GM23338 (cell line): ENCODE results near the gene SNX10. TPM values are rescaled to one million over a fixed set of nuclear protein-coding genes. Genes with fewer than 3 reads are reported as not detected.

Source experiments
- ATAC-seq: fragments of 200-7000 bp; cut with Tn5 transposase; 3 replicates; pipeline ENCODE4 v1.9.1; 2020
- DNase-seq: peaks from one replicate; pipeline ENCODE4 v3.0.0-alpha.2; 2015; ENCODE audit warnings: low spot score
- H2AFZ ChIP-seq: fragments of 200-600 bp; sonication (generic); 2 replicates; pipeline ENCODE4 v1.8.0; 2016; ENCODE audit warnings: antibody characterized with exemption, mild to moderate bottlenecking, moderate library complexity
- H3F3A ChIP-seq: fragments of 200-600 bp; sonication (generic); replicated peaks from 2 replicates; pipeline ENCODE4 v1.8.0; 2017; ENCODE audit warnings: antibody characterized with exemption, mixed run types, low read depth
- H3K27ac ChIP-seq: fragments of 200-600 bp; sonication (generic); 2 replicates; pipeline ENCODE4 v1.6.1; 2016; ENCODE audit warnings: low read depth
- H3K27me3 ChIP-seq: fragments of 200-600 bp; sonication (generic); 2 replicates; pipeline ENCODE4 v1.8.0; 2016; ENCODE audit warnings: mild to moderate bottlenecking, mixed run types, moderate library complexity; ENCODE audit not compliant: insufficient read depth
- H3K36me3 ChIP-seq: fragments of 200-600 bp; sonication (generic); 2 replicates; pipeline ENCODE4 v1.8.0; 2016; ENCODE audit warnings: mild to moderate bottlenecking; ENCODE audit not compliant: insufficient read depth
- H3K4me1 ChIP-seq: fragments of 200-600 bp; sonication (generic); 2 replicates; pipeline ENCODE4 v1.8.0; 2016; ENCODE audit warnings: mild to moderate bottlenecking, moderate library complexity; ENCODE audit not compliant: insufficient read depth
- H3K4me2 ChIP-seq: fragments of 200-600 bp; sonication (generic); 2 replicates; pipeline ENCODE4 v1.7.1; 2017; ENCODE audit warnings: mixed run types
- H3K4me3 ChIP-seq: fragments of 200-600 bp; sonication (generic); 2 replicates; pipeline ENCODE4 v1.6.1; 2016; ENCODE audit warnings: mixed run types
- H3K79me2 ChIP-seq: fragments of 200-600 bp; sonication (generic); replicated peaks from 2 replicates; pipeline ENCODE4 v1.8.0; 2017; ENCODE audit warnings: mild to moderate bottlenecking; ENCODE audit not compliant: insufficient read depth
- H3K9me2 ChIP-seq: fragments of 200-600 bp; sonication (generic); 2 replicates; pipeline ENCODE4 v1.8.0; 2017; ENCODE audit not compliant: insufficient read depth
- H4K20me1 ChIP-seq: fragments of 200-600 bp; sonication (generic); replicated peaks from 2 replicates; pipeline ENCODE4 v1.8.0; 2017; ENCODE audit warnings: mild to moderate bottlenecking; ENCODE audit not compliant: insufficient read depth
- H3K27ac Mint-ChIP-seq: 2 replicates; pipeline ENCODE4 v1.8.0; 2020; ENCODE audit warnings: inconsistent platforms, mild to moderate bottlenecking, moderate library complexity, mixed read lengths
- H3K27me3 Mint-ChIP-seq: 3 replicates; pipeline ENCODE4 v1.8.0; 2022; ENCODE audit warnings: low read depth, mild to moderate bottlenecking, moderate library complexity, mixed read lengths, inconsistent platforms; ENCODE audit not compliant: insufficient read depth, poor library complexity
- H3K36me3 Mint-ChIP-seq: 3 replicates; pipeline ENCODE4 v1.8.0; 2021; ENCODE audit warnings: low read depth, mild to moderate bottlenecking, inconsistent platforms, moderate library complexity, mixed read lengths
- H3K4me1 Mint-ChIP-seq: 3 replicates; pipeline ENCODE4 v1.8.0; 2020; ENCODE audit warnings: mild to moderate bottlenecking, inconsistent platforms, mixed read lengths
- H3K4me3 Mint-ChIP-seq: 3 replicates; pipeline ENCODE4 v1.8.0; 2021; ENCODE audit warnings: moderate library complexity, mild to moderate bottlenecking, inconsistent platforms, mixed read lengths
- H3K9me3 Mint-ChIP-seq: 3 replicates; pipeline ENCODE4 v1.8.0; 2020; ENCODE audit warnings: moderate library complexity, mild to moderate bottlenecking, inconsistent platforms, mixed read lengths
- CREB1 ChIP-seq: fragments of 250-450 bp; sonication (Bioruptor Pico); IDR thresholded peaks from 2 replicates; pipeline ENCODE4 v1.5.0; 2020; ENCODE audit warnings: low read depth, mild to moderate bottlenecking, moderate library complexity
- EZH2 ChIP-seq: fragments of 200-600 bp; sonication (generic); IDR thresholded peaks from one replicate; pipeline ENCODE4 v1.8.0; 2017; ENCODE audit warnings: antibody characterized with exemption, mild to moderate bottlenecking, low read depth; ENCODE audit not compliant: unreplicated experiment
- EZH2phosphoT487 ChIP-seq: fragments of 200-600 bp; sonication (generic); IDR thresholded peaks from one replicate; pipeline ENCODE4 v1.8.1; 2018; ENCODE audit warnings: antibody characterized with exemption; ENCODE audit not compliant: unreplicated experiment
- JUNB ChIP-seq: IDR thresholded peaks from one replicate; pipeline ENCODE4 v1.6.1; 2016; ENCODE audit warnings: antibody characterized with exemption; ENCODE audit not compliant: unreplicated experiment
- ZNF114 ChIP-seq: fragments of 250-450 bp; sonication (Bioruptor Pico); IDR thresholded peaks from 2 replicates; pipeline ENCODE4 v1.5.0; 2020; ENCODE audit warnings: mild to moderate bottlenecking, moderate library complexity
- ZNF462 ChIP-seq: fragments of 250-450 bp; sonication (Bioruptor Pico); IDR thresholded peaks from 2 replicates; pipeline ENCODE4 v1.5.0; 2020; ENCODE audit warnings: mild to moderate bottlenecking, moderate library complexity
- polyA plus RNA-seq: library from polyadenylated mRNA; unstranded; fragments of >200 nt; fragmentation: Nextera tagmentation; extraction: Ambion mirVana; gene quantifications from 2 replicates; pipeline ENCODE4 v1.2.1, GENCODE V29; 2016
- total RNA-seq: library from RNA; depleted of rRNA; stranded (reverse); fragments of >200 nt; shearing (Covaris generic); gene quantifications from 2 replicates; pipeline ENCODE4 v1.2.3, GENCODE V29; 2014
- TF ChIP-seq, protein P1 (sequence below): IDR thresholded peaks from 2 replicates; pipeline ENCODE4 v1.6.1; 2016; ENCODE audit warnings: antibody characterized with exemption

Gene SNX10
- total and polyA plus RNA-seq, 2 experiments from 2014 or later = 15.8 to 17.8 TPM

GRCh38 chr7:26372249-26372648, 80.6 kb downstream of the SNX10 start (continued):
- TF ChIP-seq, protein P1, sequence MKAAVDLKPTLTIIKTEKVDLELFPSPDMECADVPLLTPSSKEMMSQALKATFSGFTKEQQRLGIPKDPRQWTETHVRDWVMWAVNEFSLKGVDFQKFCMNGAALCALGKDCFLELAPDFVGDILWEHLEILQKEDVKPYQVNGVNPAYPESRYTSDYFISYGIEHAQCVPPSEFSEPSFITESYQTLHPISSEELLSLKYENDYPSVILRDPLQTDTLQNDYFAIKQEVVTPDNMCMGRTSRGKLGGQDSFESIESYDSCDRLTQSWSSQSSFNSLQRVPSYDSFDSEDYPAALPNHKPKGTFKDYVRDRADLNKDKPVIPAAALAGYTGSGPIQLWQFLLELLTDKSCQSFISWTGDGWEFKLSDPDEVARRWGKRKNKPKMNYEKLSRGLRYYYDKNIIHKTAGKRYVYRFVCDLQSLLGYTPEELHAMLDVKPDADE = no peak
- TF ChIP-seq ZNF114 = no peak
- TF ChIP-seq ZNF462 (CRISPR knock-in tag) = no peak
- TF ChIP-seq JUNB = no peak

GRCh38 chr7:26372704-26373103, 81.0 kb downstream of the SNX10 start:
- H3K4me1 Mint-ChIP-seq = peaks cover 16% of the 10 kb centered on the region
- no peak overlapping the region for H3K27ac Mint-ChIP-seq
- Histone ChIP-seq H3K27ac (no peak overlapping the region), H3K36me3 (no peaks in the 10 kb centered on the region), H3K27me3 (no peaks in the 10 kb centered on the region), H3K4me3 (no peak overlapping the region), H3K79me2 (no peaks in the 10 kb centered on the region), H3F3A (no peaks in the 10 kb centered on the region), H2AFZ (no peak overlapping the region), H3K9me2 (no peaks in the 10 kb centered on the region), H4K20me1 (no peaks in the 10 kb centered on the region), H3K4me2 (no peak overlapping the region), H3K4me1 (peaks cover 22% of the 10 kb centered on the region)
- H3K4me3 Mint-ChIP-seq = no peak overlapping the region
- H3K36me3 Mint-ChIP-seq = no peaks in the 10 kb centered on the region
- no peaks in the 10 kb centered on the region; the same call in 2 of the 3 replicates for H3K9me3 Mint-ChIP-seq
- TF ChIP-seq EZH2 (no peak), CREB1 (CRISPR knock-in tag) (no peak), EZH2phosphoT487 (no peak), ZNF462 (CRISPR knock-in tag) (no peak)
- peaks cover 7% of the 10 kb centered on the region for H3K27me3 Mint-ChIP-seq
- no peak for ATAC-seq
- no peak for DNase-seq
